DMS153 treated with DMSO at 0.1 percent for 48 hours (cell line): ENCODE measurements around the gene WNT4.

ENCODE experiments used
- DNase-seq: peaks from one replicate; lab custom pipeline; 2025; ENCODE audit not compliant: unreplicated experiment; lab: John Stamatoyannopoulos, UW

WNT4 gene

DNA sequence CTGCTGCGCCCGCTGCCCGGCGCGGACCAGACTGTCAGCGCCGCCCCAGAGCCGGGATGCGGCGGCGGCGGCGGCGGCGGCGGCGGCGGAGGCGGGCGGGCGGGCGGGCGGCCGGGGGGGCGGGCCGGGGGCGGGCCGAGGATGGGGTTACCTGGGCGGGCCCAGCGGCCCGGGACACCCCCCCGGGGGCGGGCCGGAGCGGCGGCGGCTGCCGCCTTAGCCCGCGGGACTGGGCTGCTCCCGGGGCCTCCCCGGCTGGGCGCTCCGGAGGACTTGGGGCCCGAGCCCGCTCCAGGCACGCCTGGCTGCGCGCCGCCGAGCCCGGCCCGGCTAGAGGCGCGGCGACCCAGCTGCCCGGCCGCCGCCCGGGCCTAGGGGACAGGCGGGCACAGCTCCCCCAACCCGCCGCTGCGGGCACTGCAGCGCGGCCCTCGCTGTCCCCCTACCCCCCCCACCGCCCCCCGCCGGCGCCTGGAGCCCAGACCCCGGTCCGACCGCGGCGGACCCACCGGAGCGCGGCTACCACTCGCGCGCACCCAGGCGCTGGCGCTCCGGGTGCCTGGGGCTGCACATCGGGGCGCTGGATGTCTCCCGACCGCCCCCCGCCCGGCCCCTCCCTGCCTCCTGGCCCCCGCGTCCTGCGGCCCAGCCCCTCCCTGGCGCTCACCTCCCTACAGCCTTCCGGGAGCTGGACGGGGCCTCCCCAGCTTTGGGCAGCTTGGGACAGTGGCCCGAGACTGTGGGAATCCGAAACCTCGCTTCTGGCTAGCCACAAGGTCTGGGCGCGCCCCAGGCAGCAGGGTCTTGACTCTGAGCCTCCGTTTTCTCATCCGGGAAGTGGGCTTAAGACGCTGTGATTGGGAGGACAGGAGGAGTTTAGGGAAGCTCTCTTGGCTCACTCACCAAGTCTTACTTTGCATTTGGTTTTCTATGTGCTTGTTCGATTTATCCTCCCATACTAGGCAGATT lies at the start of gene WNT4:
WNT4 (minus strand) TSS at position 33 of the 969 bp plus-strand sequence. CDS start 175 bp downstream, outside the sequence.
- DNase-seq = no peak

DNA sequence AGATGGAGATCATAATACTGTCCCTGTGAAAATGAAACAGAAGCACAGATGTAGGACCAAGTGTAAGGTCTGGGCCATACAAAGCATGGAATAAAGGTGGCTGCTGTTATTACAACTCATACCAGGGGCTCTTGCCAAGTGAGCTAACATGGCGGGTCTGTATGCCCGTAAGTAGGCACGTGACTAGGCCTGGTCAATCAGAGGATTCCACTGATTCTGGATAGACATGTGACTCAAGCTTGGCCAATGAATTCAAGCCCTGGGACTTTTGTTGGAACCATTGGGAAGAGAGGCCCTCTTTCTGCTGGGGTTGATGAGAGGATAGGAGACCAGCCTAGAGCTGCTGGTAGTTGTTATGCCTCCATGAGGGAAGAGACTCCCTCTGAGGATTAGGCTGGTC lies 47.8 kb upstream of the WNT4 start:
- no peak for DNase-seq

DNA sequence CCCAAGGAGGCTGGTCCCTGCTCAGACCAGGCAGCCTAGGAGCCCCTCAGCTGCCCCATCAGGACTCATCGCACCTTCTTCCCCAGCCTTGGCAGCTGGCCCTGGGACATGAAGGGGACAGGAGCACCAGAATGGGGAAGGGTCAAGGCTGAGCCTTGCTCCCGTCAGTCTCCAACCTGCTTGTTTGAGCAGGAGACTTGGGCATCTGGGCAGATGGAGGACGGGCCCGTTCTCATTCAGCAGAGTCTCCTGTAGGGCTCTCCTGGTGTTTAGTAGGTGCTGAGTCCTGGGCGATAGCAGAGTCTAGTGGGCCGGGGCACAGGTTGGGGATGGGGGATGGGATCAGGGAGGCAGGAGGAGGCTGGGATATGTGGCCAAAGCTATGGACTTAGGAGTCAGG lies 47.4 kb upstream of the WNT4 start:
- no peak for DNase-seq

DNA sequence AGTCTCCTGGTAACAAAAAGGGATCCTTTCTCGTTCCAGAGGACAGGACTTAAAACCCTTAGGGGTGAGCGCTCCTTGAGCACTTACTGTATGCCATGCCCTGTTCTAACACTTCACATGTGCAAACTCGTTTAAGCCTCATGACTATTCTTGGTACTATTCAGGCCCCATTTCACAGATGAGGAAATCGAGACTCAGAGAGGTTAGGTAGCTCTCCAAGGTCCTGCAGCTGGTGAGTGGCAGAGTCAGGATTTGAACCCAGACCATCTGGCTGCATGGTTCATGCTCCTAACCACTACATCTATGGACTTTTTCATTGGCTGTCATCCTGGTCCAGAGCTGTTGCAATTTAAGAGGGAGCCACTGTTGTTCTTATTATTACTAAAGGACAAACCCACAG lies 46.7 kb upstream of the WNT4 start:
- no peak for DNase-seq

DNA sequence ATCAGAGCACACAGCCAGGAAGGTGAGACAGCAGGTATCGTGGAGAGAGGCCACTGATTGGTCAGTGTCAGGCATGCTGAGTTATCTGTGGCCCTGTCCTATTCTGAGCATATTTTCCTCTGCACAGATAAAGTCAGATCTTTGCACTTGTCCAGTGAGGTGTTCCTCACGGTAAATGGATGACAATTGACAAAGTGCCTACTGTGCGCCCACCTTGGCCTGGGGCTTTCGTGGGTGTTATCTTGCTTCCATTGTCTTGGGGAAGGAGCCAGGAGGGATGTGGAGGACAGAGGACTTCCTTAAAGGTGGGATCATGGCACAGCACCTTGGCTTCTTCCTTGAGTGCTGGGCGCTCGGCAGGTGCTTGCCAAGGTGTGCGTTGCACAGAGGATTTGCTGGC lies 46.0 kb upstream of the WNT4 start:
- no peak for DNase-seq

DNA sequence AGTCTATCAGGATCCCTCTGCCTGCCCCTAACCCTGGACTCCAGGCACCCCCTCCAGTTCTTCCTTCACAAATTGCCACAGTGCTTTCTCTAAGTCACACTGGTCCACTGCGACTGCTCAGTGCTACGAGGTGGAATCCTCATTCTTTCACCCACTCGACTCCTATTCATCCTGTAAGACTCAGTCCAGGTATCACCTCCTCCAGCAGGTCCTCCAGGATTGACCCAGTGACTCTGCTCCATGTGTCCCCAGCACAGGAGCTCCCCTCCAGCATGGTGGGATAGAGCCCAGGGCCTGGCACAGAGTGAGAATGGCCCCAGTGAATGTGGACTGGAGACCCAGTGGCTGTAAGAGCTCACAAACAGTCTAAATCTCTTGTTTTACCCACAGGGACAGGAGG lies 45.5 kb upstream of the WNT4 start:
- DNase-seq = no peak

DNA sequence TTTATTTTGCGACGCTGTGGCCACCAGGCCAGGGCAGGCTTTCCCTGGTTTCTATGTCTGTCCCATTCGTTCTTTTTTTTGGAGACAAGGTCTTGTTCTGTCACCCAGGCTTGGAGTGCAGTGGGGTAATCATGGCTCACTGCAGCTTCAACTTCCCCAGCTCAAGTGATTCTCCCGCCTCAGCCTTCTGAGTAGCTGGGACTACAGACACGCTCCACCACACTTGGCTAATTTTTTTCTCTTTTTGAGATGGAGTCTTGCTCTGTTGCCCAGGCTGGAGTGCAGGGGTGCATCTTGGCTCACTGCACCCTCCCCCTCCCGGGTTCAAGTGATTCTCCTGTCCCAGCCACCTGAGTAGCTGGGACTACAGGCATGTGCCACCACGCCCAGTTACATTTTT lies 43.4 kb upstream of the WNT4 start:
- no peak for DNase-seq

DNA sequence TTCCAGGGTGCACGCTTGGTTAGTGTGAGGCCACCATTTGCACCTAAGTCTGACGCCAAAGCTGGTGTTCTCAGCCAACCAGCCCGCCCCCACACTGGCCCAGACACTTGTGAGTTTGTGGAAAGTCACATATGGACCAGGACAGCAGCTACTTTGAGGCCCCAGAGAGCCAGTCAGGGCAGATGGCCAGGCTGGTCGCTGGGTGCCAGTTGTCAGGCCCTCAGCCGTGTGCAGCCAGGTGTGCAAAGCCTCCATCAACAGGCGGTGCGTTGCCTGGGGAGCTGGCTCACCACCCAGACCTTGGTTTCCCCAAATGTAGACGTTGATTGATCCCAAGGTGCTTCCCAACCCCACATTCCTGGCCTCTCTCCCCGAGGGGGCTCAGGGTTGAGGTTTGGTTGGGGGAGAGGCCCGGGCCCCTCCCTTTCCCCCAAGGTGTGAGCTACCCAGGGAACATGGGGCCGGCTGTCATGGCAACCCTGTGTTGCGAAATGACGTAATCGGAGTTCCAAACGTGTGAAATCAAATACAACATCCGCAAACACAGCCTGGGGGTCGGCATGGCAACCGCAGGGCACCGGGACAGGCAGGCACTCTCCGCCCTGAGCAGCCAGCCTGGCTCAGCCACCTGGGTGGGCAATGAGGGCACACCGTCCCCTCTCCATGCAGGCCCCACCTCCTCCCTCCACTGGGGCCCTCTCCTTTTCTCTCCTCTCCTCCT lies 42.2 kb upstream of the WNT4 start:
- peak; percentile 72 for DNase-seq

DNA sequence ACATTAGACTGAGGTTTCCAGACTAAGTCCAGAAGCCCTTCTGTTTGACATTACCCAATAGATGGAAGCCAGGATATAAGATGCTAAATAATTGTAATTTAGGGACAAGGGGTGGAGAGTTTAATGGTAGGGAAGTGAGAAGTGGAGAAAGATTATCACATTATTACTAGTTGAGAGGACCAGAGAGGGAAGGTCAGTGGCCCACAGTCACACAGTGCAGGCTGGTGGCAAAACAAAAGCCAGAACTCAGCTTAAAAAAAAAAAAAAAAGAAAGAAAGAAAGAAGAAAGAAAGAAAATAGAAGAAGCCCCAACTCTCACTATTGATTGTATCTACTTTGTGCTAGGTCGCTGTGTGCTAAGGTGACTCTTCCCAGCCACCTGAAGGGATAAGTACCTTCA lies 41.6 kb upstream of the WNT4 start:
- no peak for DNase-seq

DNA sequence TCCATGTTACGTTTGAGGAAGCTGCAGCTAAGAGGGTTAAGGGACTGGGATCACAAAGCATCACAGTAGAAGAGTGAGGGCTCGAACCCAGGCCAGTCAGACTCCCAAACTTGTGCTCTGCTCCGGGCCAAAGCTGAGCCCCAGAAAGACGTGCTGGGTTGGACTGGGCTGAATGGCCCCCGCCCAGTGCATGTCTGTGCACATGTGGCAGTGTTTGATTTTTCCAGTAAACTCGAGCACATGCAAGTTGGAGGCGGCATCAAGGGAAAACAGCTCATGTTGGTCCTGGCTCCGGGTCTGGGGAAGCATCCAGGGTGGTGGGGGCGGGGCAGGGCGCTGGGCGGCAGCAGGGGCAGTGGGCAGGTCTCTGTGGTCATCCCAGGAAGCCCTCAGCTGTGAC lies 39.8 kb upstream of the WNT4 start:
- no peak for DNase-seq

DNA sequence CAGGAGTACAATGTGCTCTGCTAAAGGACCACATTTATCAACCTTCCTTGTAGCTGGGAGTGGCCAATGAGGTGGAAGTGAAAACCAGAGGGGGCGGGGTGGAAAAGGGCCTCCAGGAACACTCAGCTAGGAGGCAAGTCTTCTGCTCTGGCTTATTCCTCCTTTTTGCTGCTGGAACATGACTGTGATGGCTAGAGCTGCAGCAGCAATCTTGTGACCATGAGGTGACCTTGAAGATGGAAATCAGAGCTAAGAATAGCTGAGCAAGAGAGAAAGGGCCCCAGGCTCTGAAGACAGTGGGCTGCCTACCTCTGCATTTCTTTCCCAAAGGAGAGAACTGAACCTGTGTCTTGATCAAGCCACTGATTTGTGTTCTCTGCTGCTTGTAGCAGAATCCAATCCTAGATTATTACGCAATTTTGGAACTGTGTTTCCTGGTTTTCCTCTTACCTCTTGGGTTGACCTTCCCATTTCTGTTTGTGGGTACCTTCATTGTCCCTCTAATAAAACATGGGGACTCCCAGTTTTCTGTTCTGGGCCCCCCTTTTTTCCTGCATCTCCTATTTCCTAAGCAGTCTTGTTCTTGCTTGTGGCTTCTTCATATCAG lies 36.4 kb upstream of the WNT4 start:
- DNase-seq = no peak

DNA sequence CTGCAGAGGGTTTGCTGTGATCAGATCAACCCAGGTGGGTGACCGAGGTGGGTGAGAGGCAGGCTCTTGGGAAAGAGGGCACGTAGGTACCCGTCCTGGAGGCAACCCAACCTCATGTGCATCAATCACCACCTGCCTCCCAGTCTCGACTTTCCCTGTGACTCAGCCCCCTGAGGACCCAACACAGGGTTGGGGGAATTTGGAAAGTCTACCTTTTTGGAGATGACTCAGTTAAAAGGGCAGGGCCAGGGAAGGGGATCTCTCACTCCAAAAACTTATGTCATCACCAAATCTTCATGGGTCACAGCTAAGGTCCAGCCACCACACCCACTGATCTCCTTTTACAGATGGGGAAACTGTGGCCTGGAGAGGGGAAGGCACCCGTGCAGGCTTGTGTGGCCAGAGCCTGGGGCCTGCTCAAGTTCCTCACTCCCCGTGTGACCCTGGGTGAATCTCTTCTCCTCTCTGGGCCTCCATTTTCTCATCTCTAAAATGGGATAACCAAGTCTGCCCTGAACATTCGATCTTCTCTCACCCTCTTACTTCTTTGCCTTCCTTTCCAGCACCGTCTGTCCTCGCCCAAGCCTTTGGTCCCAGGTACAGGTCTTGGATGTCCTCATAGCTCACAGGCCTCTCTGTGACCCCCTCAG lies 34.6 kb upstream of the WNT4 start:
- DNase-seq = no peak

DNA sequence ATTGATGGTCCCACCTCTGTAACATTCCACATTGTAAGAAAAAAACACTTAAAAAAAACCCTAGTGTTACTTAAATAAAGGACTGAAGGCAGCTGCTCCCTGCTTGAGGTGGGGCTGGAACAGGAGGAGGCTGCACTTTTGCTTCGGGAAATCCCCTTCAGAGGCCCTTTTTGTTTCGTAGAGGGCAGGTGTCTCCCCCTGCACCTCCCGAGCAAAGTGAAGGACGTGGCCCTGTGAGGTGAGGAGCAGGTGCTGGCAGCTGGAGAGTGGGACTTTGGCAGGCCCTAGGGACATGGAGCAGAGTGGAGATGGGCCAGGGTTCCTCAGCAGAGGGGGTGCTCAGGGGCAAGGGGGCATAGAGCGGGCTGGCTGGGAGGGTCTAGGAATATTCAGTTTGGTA lies 33.4 kb upstream of the WNT4 start:
- DNase-seq = no peak

DNA sequence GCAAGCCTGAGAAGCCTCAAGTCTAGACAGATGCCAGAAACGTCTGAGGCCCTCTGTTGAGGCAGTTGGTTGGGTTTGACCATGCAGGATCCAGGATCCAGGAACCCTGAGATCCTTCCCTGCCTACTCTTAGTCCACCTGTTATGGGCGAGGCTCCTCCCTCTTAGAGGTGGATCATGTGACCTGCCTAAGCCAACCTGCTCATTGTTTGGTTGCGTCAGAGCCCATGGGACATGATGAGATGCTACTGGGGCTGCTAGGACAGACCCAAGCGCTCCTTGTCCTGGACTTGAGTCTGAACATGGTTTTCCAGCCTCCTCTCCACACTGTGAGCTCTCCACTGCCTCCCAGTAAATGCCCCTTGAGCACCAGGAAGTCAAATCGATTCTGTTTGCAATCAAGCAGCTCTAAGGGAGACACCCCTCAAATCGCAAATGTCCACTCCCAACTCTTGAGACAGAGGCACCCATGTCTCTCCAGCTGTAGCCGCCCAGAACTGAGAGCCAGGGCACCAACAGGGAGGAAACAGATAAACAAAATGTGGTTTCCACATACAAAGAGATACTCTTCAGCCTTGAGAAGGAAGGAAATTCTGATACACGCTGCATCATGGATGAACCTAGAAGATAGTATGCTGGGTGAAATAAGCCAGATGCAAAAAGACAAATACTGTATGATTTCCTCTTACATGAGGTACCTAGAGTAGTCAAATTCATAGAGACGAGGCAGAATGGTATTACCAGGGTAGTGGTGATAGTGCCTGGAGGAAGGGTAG lies 31.7 kb upstream of the WNT4 start:
- no peak for DNase-seq

DNA sequence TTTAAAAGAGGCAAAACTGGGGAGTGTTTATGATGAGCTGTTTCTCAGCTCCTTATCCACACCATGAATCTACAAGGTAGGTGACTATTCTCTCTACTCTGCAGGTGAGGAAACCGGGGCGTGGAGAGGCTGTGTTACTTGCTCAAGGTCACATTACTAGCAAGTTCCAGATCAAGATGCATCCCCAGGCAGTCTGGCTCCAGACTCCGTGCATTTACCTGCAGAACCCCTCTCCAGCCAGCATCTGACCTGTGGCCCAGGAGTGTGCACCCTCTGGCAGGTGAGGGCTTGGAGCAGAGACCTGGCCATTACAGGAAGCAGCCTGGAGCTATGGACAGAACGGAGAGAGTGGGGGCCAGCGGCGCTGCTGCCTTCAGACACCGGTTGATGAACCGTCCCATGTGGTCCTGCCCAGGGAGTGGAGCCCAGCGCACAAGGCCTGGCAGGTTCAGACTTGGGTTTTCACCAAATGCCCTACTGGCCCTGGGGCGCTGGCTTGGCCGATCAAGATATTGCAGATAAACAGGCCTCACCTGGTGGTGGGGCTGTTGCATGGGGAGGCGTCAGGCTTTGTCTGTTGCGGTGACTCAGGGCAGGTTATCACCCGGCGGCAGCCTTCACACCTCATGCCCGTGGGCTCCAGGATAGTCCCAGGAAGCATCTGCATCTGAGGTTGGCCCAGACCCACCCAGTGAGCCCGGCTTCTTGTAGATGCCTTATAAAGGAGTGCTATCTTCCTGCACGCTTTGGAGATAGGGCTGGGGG lies 29.2 kb upstream of the WNT4 start:
- no peak for DNase-seq

DNA sequence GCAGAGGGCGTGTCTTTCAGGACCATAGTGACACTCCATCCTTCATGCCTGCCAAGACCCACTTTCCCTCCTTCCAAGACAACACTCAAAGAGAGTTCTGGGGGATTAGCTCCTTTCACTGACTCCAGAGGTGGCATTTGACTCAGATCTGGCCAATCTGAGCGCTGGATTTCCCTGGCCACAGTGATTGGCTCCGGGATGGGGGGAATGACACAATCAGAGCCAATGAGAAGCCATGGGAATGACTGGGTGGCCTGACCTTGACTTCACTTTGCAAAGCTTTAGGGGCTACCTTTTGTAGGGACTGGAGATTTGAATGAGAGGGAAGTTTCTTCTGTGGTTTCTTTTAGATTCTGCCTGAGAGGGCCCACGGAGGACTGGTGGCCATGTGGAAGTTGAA lies 26.9 kb upstream of the WNT4 start:
- no peak for DNase-seq

DNA sequence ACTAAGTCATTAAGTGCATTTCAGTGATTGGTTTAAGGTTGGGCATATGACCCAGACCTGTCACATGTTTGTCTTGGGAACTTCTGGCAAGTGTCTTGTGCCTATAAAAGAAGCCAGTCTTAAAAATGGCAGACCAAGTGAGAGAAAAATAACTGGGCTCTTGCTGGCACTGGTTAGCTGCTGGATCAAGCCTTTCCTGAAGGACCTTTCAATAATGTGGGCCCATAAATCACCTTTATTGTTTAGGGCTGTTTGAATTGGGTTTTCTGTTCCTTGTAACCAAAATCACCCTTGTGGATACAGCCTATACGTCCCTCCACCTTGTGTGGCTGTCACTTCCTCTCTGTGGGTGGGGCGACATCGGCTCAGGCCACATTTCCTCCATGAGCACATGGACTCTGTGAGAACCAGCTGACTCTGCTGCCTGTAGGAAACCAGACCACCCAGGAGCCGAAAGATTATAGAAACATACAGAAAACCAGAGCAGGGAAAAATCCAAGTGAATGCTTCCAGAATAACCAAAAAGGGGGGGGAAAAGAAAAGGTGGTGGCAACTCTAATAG lies 25.6 kb upstream of the WNT4 start:
- no peak for DNase-seq

DNA sequence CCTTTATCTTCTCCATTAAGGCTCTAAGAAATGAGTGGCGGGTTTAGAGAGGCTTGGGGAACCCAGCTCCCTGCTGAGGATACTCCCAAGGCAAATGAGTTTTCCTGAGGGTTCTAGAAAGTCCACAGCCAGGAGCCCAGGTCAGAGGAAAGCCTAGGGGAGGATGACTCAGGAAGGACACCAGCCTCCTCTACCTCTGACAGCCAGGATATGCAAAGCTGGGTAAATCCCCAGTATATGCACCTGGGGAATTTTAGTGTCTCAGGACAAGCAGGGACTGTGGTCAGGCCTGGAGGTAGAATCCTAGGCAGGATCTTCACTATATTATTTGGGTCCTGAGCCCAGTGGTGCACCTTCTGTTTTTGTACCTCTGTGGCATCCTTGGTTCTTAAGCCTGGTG lies 23.5 kb upstream of the WNT4 start:
- DNase-seq = no peak
